Measurements from ENCODE around the gene ARHGAP44.
A peak's percentile ranks its signal among the peaks of the same experiment; 100 is the strongest.

Gene ARHGAP44

GRCh38 chr17:13002761-13003453, 213.6 kb downstream of the ARHGAP44 start:
- TF ChIP-seq CTCF (IDR thresholded peaks at IDR 0.05; ENCODE audit: borderline replicate concordance, insufficient read depth, low read depth, low read length): peak; percentile 60

GRCh38 chr17:13003454-13003851, 214.2 kb downstream of the ARHGAP44 start:
- no peak for TF ChIP-seq CTCF (IDR thresholded peaks at IDR 0.05; ENCODE audit: borderline replicate concordance, insufficient read depth, low read depth, low read length)

More at GRCh38 chr17:13002761-13003453, 213.6 kb downstream of the ARHGAP44 start:
- H3K4me3 ChIP-seq (ENCODE audit: low read depth, low read length): no peak overlapping the region

GRCh38 chr17:13003927-13004326, 214.6 kb downstream of the ARHGAP44 start:
- no peak overlapping the region for H3K4me3 ChIP-seq (ENCODE audit: low read depth, low read length)
- TF ChIP-seq CTCF (IDR thresholded peaks at IDR 0.05; ENCODE audit: borderline replicate concordance, insufficient read depth, low read depth, low read length): no peak

More at GRCh38 chr17:13003454-13003851, 214.2 kb downstream of the ARHGAP44 start:
- no peak overlapping the region for H3K4me3 ChIP-seq (ENCODE audit: low read depth, low read length)

- TF ChIP-seq CTCF (IDR thresholded peaks at IDR 0.05; ENCODE audit: borderline replicate concordance, insufficient read depth, low read depth, low read length): no peak
- no peak overlapping the region for H3K4me3 ChIP-seq (ENCODE audit: low read depth, low read length)
These were observed 215.0 kb downstream of the ARHGAP44 start for GRCh38 chr17:13004336-13004735.

GRCh38 chr17:13005530-13005929, 216.2 kb downstream of the ARHGAP44 start:
- no peak overlapping the region for H3K4me3 ChIP-seq (ENCODE audit: low read depth, low read length)
- no peak for TF ChIP-seq CTCF (IDR thresholded peaks at IDR 0.05; ENCODE audit: borderline replicate concordance, insufficient read depth, low read depth, low read length)

- TF ChIP-seq CTCF (IDR thresholded peaks at IDR 0.05; ENCODE audit: borderline replicate concordance, insufficient read depth, low read depth, low read length): no peak
- no peak overlapping the region for H3K4me3 ChIP-seq (ENCODE audit: low read depth, low read length)
These were observed 219.2 kb downstream of the ARHGAP44 start for GRCh38 chr17:13008461-13008860.

- H3K4me3 ChIP-seq (ENCODE audit: low read depth, low read length): no peak overlapping the region
- TF ChIP-seq CTCF (IDR thresholded peaks at IDR 0.05; ENCODE audit: borderline replicate concordance, insufficient read depth, low read depth, low read length): no peak
These were observed 221.7 kb downstream of the ARHGAP44 start for GRCh38 chr17:13010959-13011358.
